HG02678 (cell line): ENCODE data around the gene LCE5A.
"Not testable (repeated sequence)": the region's sequence is repeated elsewhere in the genome, so short reads cannot be mapped to it uniquely, and the experiment has no call there.

Experiments
- ATAC-seq: cut with Tn5 transposase; IDR thresholded peaks from one replicate; pipeline ENCODE4 v1.9.1; 2021; ENCODE audit warnings: mild to moderate bottlenecking, moderate library complexity; ENCODE audit not compliant: unreplicated experiment

LCE5A gene

GRCh38 chr1:152515434-152515783, 4.8 kb downstream of the LCE5A start:
- no peak for ATAC-seq

GRCh38 chr1:152516082-152516481, 5.5 kb downstream of the LCE5A start:
- no peak for ATAC-seq

DNA sequence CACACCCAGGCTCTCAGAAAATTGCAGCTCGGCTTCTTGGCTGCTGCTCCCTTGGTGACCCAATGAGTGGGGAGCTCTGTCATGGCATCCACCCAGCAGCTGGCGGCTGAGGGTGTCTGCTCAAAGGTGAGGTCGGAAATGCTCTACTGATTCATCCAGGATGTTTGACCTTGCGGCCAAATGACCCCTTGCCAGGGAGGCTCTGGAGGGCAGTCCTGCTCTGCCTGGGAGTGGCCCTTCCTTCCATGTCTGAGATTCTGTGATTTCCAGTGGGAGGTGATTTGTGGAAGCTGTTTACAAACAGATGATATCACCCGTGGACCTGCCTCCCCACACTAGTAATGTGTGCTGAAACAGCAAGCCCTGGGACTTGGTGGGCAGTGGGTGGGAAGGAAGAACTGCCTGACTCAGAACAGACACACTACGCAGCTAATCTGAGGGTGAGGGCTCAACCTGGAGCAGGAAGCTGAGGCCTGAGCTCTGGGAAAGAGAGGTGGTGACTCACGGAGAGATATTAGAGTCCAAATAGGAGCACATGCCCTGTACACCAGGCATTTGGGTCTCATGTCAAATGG, 6.7 kb downstream of the LCE5A start:
- no peak for ATAC-seq

DNA sequence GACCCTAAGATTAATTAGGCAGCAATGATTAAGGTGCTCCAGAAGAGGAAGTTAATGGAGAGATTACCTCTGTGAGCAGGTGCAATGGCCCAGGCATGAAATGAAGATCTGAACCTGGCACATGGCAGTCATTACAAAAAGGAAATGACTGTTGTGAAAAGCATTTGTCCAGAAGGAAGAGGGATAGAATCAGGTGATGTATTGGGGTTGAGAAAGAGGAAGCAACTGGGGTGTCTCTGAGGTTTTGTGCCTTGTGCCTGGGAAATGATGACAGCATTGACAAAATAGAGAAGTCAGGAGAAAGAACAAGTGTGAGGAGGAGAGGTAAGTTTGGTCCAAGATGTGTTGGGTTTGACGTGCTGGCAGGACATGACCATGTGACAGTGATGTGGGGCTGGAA, 9.2 kb downstream of the LCE5A start:
- ATAC-seq, result no peak

DNA sequence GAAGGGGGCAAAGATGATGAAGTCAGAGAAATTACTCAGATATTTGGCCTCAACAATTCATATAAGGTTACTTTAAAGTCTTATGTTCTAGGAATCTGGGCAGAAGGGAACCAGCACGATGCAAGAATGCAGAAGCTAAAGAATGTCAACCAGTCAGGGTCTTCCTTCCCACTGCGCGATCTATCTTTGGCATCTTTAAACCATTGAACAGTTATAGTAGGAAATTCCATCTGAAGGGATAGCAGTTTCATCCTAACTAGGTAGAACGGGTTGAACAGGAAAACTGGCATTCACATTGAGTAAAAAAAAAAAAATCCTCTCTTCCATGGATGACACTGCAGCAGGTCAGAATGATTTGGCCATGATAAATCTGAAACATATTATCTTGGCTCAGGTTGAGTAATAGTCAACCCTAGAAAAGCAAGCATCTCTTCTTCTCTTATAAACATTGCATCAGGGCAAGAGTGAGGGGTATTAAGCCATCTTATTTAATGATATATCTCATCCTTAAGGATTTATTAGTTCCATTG, 10.0 kb downstream of the LCE5A start:
- no peak for ATAC-seq

DNA sequence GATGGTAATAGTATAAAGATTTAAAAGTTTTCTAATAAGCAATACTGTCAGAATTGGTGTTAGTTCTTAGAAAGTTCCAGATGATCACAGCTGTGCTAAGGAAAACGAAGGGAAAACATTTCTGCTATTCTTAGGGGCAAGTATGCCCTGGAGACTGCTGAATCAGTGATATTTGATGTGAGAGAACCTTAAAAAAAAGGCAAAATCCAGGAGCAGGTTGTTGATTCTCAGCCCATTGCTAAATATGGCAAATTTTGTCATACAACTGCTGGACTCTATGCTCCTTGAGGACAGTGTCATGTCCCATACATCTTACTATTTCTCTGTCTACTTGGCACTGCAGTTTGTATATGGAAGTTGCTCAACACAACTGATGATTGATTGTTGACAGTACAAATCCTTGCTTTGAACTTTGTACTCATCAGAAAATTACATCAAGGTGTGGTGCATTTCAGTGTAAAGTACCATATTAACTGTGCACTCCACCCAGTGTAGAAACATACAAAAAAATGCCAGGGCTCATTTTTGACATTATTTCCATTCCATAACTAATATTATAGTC, 14.6 kb downstream of the LCE5A start:
- ATAC-seq, result no peak

DNA sequence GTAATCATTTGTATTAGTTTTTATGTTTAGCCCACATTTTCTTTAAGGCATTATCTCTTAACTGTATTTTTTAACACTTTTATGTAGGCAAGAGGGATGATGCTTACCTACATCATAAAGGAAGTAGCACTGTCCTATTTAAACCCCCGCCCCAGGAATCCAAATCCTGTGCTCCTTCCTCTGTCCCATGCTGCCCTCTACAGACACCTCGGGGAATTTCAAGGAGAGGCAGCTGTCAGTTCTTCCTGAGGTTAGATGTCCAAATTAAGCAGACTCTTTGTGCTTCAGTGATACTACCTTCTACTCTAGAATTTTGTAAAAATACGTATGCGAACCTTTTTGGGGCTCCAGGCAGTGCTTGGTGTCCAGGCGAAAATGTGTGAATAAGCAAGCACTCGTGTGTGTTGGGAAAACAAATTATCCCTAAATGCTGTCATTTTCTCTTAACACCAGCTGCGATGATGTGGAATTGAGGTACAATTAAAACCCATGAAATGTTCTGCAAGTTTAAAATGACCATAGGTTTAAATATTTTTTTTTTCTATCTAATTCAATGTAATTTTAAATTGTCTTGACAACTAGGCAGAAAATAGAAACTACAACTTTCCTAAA, 22.8 kb downstream of the LCE5A start:
- no peak for ATAC-seq

GRCh38 chr1:152535774-152536173, 25.2 kb downstream of the LCE5A start:
- ATAC-seq, result no peak

DNA sequence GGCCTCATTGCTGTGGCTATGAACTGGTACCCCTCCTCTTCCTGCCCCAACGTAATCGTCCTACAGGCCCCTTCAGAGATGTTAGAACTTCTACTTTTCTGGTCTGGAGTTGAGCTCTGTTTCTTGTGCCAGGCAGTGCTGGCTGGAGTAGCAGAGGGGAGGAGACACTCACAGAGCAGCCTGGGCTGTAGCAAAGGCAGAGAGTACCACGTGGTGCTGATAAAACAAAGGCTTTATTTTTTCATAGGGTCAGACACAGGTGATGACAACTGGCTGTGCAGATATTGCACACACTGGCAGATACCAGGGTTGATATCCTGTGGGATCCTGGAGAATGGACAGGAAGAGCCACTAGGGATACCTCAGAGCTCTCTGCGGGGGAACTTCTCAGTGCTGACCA, 26.9 kb downstream of the LCE5A start:
- no peak for ATAC-seq

DNA sequence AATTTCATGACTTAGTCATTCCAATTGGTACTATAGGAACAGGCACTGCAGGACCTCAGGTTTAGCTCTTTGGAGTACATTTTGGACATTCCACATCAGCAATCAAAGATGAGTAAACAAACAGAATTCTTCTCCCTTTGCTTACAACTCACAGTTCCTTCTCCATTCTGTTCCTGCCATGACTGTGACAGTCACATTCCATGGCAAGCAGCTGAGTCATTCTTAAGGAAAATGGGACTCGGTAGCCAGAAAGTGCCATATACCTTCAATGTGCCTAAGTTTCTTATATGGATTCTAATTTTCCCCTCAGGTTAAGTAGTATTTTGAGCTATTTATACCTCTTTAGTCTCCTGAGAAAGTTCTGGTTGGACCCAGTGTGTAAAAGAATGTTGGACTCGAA, 29.3 kb downstream of the LCE5A start:
- no peak for ATAC-seq

DNA sequence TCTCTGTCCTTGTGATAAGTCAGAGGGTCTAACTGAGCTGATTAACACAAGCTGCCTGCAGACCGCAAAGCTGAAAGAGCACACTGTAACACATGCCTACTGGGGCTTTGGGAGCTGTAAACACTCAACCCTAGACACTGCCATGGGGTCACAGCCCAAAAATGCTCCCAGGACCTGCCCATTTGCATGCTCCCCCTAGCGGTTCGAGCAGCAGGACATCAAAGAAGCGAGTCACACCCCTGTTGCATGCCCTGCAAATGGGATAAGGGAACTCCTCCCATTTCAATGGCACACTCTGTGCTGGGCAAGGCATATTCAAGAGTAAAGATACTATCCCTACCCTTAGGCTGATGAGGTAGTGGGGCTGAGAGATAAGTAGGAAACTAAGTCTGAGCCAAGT, 33.2 kb downstream of the LCE5A start:
- ATAC-seq, result no peak

DNA sequence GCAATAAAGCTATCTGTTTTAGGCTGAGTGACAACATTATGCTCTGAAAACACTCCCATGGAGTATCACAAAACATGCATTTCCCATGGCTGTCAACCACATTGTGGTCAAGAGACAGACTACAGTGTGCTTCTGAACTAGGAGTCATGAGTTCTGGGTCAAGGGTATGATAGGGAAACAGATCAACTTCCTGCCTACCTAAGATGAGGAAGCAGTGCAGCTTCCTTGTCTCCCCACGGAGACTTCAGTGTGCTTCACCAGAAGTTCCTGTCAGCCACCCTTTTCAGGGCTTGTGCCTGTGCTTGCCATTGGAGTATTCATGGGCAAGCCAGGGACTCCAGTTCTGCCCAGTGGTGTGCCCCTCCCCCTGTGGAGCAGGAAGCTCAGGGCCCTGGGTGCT, 36.1 kb downstream of the LCE5A start:
- ATAC-seq, result no peak

GRCh38 chr1:152548358-152548757, 37.8 kb downstream of the LCE5A start:
- ATAC-seq, result not testable (repeated sequence)
